Measurements from ENCODE around the gene CREM.
"Not testable (repeated sequence)": the region's sequence is repeated elsewhere in the genome, so short reads cannot be mapped to it uniquely, and the experiment has no call there.

Gene CREM

DNA sequence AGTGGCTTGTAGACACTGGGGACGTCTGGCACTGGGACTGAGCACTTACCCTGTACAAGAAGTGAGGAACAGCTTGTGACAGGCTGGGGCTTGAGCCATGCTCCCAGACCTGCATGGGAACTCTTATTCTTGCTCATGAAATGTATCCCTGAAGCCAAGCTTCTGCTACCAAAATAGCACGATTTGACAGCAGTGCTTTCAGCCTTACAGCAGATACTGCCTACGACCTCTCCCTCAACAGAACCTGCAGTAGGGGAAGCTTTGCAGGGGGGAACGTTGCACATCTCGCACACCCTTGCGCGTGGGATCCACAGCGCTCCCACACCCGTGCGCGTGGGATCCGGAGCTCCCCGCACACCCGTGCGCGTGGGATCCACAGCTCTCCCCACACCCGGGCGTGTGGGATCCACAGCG is 88.0 kb downstream of the CREM start:
- no peaks in the 10 kb centered on the region for H3K27me3 Mint-ChIP-seq
- H3K36me3 Mint-ChIP-seq (ENCODE audit: low read depth), result peaks cover 20% of the 10 kb centered on the region
- DNase-seq (no peak), ATAC-seq (no peak)
- peaks cover 44% of the 10 kb centered on the region for H3K4me1 Mint-ChIP-seq
- no peak overlapping the region for H3K4me3 Mint-ChIP-seq
- no peak overlapping the region for H3K27ac Mint-ChIP-seq
- H3K9me3 Mint-ChIP-seq, result no peaks in the 10 kb centered on the region

DNA sequence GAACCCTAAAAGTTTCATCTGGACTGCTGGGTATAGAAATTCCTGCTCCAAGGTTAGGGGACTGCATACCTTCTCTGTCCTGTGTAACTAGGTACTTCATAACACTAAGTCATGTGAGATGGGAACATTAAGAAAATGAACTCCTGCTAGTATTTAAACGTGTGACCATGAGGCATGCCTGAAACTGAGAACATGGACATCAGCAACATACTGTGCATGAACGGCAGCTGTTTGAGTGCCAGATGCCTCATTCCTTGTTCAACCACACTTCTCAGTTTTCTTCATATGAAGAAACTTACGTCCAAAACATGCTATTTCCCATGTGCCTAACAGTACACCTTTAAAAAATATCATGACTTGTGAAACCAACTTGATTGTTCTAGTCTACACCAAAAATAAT is 88.5 kb downstream of the CREM start:
- H3K4me1 Mint-ChIP-seq, result peaks cover 48% of the 10 kb centered on the region
- H3K27ac Mint-ChIP-seq, result no peak overlapping the region
- ATAC-seq, result no peak

DNA sequence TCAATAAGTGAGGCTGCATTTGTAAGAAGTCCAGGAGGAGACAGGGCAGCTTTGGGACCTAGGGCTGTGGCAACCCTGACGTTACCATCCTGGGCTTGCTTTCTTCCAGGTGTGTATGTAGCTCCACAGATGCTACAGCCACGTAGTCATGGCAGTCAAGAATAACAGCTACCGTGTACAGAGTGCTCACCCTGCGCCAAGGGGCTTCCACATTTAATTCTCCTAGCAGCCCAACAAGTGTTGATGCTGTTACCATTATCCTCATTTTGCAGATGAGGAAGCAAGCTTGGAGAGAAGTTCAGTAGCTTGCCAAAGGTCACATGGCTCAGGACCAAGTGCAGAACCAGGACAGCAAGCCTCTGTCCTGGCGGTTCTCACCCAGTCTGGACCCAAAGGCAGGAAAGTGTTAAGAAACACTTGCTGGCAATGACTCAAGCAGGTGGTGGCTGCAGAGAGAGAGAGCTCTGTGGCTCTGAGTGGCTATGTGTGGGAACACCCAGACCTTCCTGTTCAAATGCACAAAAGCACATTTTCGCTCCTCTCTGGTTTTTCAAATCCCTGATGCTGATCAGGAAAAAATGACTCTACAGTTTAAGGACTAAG is 89.8 kb downstream of the CREM start:
- Mint-ChIP-seq H3K4me1 (peaks cover 58% of the 10 kb centered on the region), H3K9me3 (no peaks in the 10 kb centered on the region), H3K27ac (peak overlapping the region; percentile 50), H3K36me3 (ENCODE audit: low read depth) (peaks cover 4% of the 10 kb centered on the region), H3K27me3 (no peaks in the 10 kb centered on the region), H3K4me3 (no peak overlapping the region)
- ATAC-seq, result peak; percentile 69
- no peak for DNase-seq

More for the DNA sequence above, 88.5 kb downstream of the CREM start:
- DNase-seq, result no peak
- H3K9me3 Mint-ChIP-seq, result no peaks in the 10 kb centered on the region
- no peak overlapping the region for H3K4me3 Mint-ChIP-seq
- H3K36me3 Mint-ChIP-seq (ENCODE audit: low read depth), result peaks cover 15% of the 10 kb centered on the region
- H3K27me3 Mint-ChIP-seq, result no peaks in the 10 kb centered on the region

DNA sequence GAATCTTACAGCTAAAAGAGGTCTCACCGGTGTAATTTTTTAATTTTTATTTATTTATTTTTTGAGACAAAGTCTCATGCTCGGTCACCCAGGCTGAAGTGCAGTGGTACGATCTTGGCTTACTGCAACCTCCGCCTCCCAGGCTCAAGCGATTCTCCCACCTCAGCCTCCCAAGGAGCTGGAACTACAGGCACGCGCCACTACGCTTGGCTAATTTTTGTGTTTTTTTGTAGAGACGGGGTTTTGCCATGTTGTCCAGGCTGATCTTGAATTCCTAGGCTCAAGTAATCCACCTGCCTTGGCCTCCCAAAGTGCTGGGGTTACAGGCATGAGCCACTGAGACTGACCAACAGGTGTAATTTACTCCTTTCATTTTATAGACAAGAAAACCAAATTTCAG is 90.3 kb downstream of the CREM start:
- not testable (repeated sequence) for ATAC-seq; H3K36me3 Mint-ChIP-seq (ENCODE audit: low read depth); H3K27me3 Mint-ChIP-seq; DNase-seq; H3K9me3 Mint-ChIP-seq; H3K4me3 Mint-ChIP-seq
- H3K27ac Mint-ChIP-seq, result peak overlapping the region; percentile 50
- peaks cover 58% of the 10 kb centered on the region for H3K4me1 Mint-ChIP-seq

DNA sequence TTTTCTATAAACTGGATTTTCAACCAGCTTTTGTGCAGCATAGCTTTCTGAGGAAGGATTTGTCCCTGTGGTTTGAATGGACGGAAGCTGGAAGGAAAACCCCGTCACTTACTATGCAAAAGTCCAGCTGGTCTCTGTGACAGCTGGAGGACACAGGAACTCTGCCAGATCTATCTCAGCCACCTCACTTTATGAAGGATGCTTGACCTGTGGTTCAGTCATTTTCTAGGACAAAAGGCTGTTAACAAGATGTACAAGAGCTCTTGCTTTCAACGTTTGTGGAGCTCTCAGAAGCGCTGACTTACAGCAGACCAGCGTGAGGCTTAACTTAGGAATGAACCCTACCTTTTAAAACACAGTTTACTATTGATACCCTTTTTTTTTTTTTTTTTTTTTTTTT is 90.8 kb downstream of the CREM start:
- no peak for DNase-seq
- H3K27ac Mint-ChIP-seq, result no peak overlapping the region
- peaks cover 62% of the 10 kb centered on the region for H3K4me1 Mint-ChIP-seq
- no peaks in the 10 kb centered on the region for H3K27me3 Mint-ChIP-seq
- H3K36me3 Mint-ChIP-seq (ENCODE audit: low read depth), result peaks cover 3% of the 10 kb centered on the region
- no peak overlapping the region for H3K4me3 Mint-ChIP-seq
- H3K9me3 Mint-ChIP-seq, result no peaks in the 10 kb centered on the region
- no peak for ATAC-seq

DNA sequence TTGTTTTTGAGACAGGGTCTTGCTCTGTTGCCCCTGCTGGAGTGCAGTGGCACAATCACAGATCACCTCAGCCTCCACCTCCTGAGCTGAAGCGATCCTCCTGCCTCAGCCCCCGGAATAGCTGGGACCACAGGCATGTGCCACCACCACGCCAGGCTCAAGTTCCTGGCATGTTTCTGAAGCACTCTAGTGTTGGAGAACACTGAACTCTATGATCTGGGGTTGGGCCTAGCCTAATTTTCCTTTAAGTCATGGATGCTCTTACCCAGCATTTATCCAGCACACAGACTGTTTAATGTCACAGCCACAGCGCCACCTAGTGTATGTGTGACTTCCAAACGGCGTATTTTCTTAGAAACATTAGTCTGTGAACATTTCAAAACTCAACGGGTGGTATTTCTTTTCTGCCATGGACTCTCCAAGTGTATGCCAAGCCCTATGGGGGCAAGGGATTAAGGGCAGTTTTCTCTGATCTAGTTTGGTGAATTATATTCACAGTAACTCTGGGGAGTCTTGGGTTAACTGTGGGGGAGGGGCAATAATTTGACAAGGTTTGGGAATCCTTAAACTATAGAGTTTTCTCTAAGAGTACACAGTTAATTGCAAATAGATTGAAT is 91.8 kb downstream of the CREM start:
- H3K27me3 Mint-ChIP-seq, result no peaks in the 10 kb centered on the region

DNA sequence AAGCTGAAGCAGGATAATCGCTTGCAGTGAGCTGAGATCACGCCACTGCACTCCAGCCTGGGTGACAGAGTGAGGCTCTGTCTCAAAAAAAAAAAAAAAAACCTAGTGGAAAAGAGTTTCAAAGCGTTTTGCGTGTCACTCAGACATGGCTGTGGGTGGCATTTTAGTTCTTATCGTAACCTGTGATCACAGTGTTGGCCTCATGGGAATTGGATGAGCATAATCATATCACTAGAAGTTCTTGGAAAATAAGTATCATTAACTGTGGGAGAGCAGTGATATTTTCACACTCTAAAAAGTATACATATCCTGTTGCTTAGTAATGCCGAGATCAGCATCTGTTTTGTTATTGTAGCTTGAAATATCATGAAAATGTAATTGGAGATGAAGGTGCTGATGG is 92.6 kb downstream of the CREM start:
- no peaks in the 10 kb centered on the region for H3K27me3 Mint-ChIP-seq
- peaks cover 62% of the 10 kb centered on the region for H3K4me1 Mint-ChIP-seq
- no peaks in the 10 kb centered on the region for H3K36me3 Mint-ChIP-seq (ENCODE audit: low read depth)
- DNase-seq, result no peak
- no peak overlapping the region for H3K4me3 Mint-ChIP-seq
- peak overlapping the region; percentile 92 for H3K27ac Mint-ChIP-seq
- ATAC-seq, result peak; percentile 55
- H3K9me3 Mint-ChIP-seq, result no peaks in the 10 kb centered on the region

More for the DNA sequence above, 91.8 kb downstream of the CREM start:
- peaks cover 62% of the 10 kb centered on the region for H3K4me1 Mint-ChIP-seq
- H3K4me3 Mint-ChIP-seq, result peak overlapping the region; percentile 64
- DNase-seq (peak; percentile 86), ATAC-seq (peak; percentile 72)
- H3K27ac Mint-ChIP-seq, result peak overlapping the region; percentile 92
- H3K36me3 Mint-ChIP-seq (ENCODE audit: low read depth), result peaks cover 1% of the 10 kb centered on the region
- no peaks in the 10 kb centered on the region for H3K9me3 Mint-ChIP-seq

DNA sequence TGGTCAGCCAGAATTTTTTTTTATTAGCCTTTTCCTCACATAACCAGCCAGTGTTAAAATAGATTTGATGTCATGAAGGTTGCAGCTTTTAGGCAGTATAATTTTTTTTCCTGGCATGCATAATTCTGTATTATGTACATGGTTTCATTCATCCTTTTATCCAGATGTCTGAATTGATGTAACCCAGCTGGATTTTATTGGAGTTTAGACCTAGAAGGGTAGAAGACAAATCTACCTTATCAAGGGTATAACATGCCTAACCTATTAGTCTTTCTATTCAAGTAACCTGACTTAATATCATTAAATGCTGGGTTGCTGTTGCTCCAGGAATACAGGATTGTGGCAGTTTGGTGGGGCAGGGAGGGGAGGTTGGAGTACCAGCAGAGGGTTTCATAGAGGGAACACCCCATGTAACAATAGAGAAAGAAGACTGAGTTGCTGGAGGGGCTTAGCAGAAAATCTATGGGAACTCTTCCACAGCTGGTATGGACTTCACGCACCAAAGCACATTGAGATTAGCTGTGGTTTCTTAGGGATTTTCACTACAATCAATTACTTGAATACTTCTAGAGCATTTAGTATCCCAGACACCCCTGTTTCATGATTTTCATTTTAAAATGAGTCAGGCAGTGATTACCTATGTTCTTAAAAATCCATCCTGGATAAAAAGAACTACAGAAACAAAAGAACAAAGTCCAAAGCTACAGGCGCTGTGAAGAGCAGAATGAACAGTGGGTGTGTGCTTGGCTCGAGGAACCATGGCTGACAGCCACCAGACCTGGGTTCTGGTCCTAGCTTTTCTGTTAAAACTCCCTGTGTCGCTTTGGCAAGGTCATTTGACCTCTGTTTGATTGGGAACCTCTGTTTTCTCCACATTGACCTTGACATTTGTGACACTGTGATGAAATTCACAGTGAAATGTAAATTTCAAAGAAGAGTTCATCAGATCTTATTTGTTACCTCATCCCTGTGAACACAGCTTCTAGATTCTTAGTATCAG is 93.5 kb downstream of the CREM start:
- Mint-ChIP-seq H3K4me3 (no peak overlapping the region), H3K4me1 (peaks cover 63% of the 10 kb centered on the region)

DNA sequence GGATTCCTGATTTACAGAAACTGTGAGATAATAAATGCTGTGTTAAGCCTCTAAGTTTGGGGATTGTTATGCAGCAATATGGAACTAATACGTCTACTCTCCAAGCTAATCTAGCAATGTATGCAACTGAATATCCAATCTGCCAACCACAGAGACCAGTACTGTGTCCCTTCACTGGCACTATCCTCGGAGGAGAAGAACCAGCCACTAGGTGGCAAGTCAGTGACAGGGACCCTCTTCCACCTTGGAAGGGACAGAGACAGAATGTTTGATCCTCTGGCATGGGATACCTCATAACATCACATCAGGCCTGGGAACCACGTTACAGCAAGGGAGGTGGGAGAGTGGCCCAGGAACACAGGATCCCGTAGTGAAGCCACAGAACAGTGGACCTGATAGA is 96.4 kb downstream of the CREM start:
- H3K4me1 Mint-ChIP-seq, result peaks cover 39% of the 10 kb centered on the region
- H3K9me3 Mint-ChIP-seq, result no peaks in the 10 kb centered on the region
- H3K4me3 Mint-ChIP-seq, result no peak overlapping the region
- H3K27ac Mint-ChIP-seq, result no peak overlapping the region
- ATAC-seq (no peak), DNase-seq (no peak)
- no peaks in the 10 kb centered on the region for H3K36me3 Mint-ChIP-seq (ENCODE audit: low read depth)
- no peaks in the 10 kb centered on the region for H3K27me3 Mint-ChIP-seq

More for the DNA sequence above, 93.5 kb downstream of the CREM start:
- ATAC-seq (no peak), DNase-seq (no peak)
- no peaks in the 10 kb centered on the region for H3K27me3 Mint-ChIP-seq
- peak overlapping the region; percentile 70 for H3K27ac Mint-ChIP-seq
- no peaks in the 10 kb centered on the region for H3K9me3 Mint-ChIP-seq
- no peaks in the 10 kb centered on the region for H3K36me3 Mint-ChIP-seq (ENCODE audit: low read depth)

DNA sequence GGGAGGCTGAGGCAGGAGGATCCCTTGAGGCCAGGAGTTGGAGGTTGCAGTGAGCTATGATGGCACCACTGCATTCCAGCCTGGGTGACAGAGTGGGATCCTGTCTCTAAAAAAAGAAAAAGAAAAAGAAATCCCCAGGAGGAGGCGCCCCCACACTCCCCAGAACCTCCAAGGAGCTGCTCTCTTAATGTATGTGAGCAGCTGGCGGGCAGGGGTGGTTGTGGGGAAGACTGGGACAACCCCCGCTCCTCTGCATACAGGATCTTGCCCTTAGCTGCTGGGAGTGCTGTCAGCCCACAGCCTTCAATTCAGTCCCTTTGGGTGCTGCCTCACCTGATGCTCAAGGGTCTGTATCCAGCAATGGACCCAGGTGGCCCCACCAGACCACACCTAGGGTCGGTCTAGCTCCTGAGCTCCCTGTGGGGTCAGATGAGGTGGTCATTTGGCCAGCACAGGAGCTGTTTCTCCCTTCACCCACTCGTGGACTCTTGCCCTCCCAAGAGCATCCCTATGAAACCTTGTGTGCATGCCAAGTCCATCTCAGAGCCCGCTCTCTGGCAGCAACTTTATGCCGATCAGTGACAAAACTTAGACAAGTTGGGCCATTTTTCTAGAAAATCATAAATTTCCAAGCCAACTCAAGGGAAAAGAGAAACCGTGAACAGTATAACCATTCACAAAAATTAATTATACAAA is 97.5 kb downstream of the CREM start:
- Mint-ChIP-seq H3K36me3 (ENCODE audit: low read depth) (no peaks in the 10 kb centered on the region), H3K4me3 (no peak overlapping the region), H3K4me1 (peaks cover 27% of the 10 kb centered on the region), H3K27ac (no peak overlapping the region), H3K27me3 (no peaks in the 10 kb centered on the region), H3K9me3 (no peaks in the 10 kb centered on the region)
- DNase-seq (no peak), ATAC-seq (no peak)

DNA sequence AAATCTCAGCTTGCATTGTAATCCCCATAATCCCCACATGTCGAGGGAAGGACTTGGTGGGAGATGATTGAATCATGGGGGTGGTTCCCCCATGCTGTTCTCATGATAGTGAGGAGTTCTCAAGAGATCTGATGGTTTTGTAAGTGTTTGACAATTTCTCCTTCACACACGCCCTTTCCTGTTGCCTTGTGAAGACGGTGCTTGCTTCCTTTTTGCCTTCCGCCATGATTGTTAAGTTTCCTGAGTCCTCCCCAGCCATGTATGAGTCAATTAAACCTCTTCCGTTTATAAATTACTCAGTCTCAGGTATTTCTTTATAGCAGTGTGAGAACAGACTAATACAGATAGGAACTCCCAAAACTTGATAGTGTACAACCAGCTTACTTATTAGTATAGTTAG is 98.6 kb downstream of the CREM start:
- ATAC-seq, result peak; percentile 36
- H3K27ac Mint-ChIP-seq, result no peak overlapping the region
- DNase-seq, result no peak
- H3K27me3 Mint-ChIP-seq, result no peaks in the 10 kb centered on the region
- H3K4me3 Mint-ChIP-seq, result no peak overlapping the region
- H3K4me1 Mint-ChIP-seq, result peaks cover 19% of the 10 kb centered on the region
- no peaks in the 10 kb centered on the region for H3K36me3 Mint-ChIP-seq (ENCODE audit: low read depth)
- no peaks in the 10 kb centered on the region for H3K9me3 Mint-ChIP-seq

DNA sequence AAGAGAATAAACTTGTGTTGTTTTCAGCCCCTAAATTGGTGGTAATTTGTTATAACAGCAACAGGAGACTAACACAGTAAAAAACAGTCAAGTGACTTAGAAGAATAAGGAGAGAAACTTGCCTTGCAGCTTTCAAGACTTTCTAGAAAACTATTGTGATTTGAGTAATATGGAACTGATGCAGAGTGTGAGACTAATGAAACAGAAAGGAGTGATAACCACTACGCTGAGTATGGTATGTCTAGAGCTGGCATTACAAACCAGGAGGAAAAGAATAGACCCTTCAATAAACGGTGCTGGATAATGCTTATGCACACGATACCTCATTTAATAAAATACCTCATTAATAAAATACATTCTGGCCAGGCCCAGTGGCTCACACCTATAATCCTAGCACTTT is 99.9 kb downstream of the CREM start:
- no peaks in the 10 kb centered on the region for H3K27me3 Mint-ChIP-seq
- no peak for DNase-seq
- ATAC-seq, result no peak
- no peak overlapping the region for H3K4me3 Mint-ChIP-seq
- no peaks in the 10 kb centered on the region for H3K36me3 Mint-ChIP-seq (ENCODE audit: low read depth)
- no peaks in the 10 kb centered on the region for H3K9me3 Mint-ChIP-seq
- H3K4me1 Mint-ChIP-seq, result peaks cover 10% of the 10 kb centered on the region
- no peak overlapping the region for H3K27ac Mint-ChIP-seq

DNA sequence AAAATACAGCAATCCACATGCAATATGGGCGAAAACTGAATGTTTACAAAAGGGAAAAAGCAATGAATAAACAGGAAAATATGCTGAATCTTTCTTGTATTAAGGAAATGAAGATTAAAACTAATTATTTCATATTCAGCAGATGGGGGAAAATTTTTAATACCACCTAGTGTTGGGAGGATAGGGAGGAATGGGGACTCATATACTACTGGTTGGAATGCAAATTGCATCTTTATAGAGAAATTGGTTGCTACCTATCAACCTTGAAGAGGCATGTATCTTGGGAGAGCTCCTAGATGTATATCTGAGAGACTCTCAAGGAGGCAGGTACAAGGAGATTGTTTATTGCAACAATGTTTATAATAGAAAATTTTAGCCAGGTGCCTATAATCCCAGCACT is 101.4 kb downstream of the CREM start:
- no peak for DNase-seq
- Mint-ChIP-seq H3K27ac (no peak overlapping the region), H3K27me3 (no peaks in the 10 kb centered on the region), H3K9me3 (no peaks in the 10 kb centered on the region), H3K36me3 (ENCODE audit: low read depth) (no peaks in the 10 kb centered on the region), H3K4me3 (no peak overlapping the region), H3K4me1 (peaks cover 6% of the 10 kb centered on the region)
- no peak for ATAC-seq

DNA sequence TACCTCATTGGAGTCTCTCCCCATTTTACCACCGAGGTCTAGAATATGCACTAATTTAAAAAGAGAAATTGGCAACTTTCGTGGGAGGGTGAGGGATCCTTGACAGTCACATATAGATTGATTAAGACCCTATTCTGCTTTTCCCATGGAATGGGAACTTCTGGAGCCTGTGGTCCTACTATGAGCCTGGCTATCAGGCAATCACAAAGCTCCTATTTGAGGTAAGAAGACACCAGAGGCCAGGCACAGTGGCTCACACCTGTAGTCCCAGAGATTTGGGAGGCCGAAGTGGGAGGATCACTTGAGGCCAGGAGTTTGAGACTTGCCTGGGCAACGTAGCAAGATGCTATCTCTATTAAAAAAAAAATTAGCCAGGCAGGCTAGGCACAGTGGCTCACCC is 105.0 kb downstream of the CREM start:
- Mint-ChIP-seq H3K36me3 (ENCODE audit: low read depth) (no peaks in the 10 kb centered on the region), H3K4me3 (no peak overlapping the region), H3K27ac (no peak overlapping the region), H3K4me1 (no peaks in the 10 kb centered on the region), H3K27me3 (no peaks in the 10 kb centered on the region), H3K9me3 (no peaks in the 10 kb centered on the region)
- DNase-seq (no peak), ATAC-seq (no peak)
